GM19372 (cell line): Measurements from ENCODE around the gene EML6.

Experiments
- ATAC-seq: cut with Tn5 transposase; IDR thresholded peaks from one replicate; pipeline ENCODE4 v1.9.1; 2021; ENCODE audit warnings: mild to moderate bottlenecking, low read depth, moderate library complexity; ENCODE audit not compliant: unreplicated experiment

Gene EML6

GRCh38 chr2:54957321-54957999 lies 234.0 kb downstream of the EML6 start:
- ATAC-seq: no peak

DNA sequence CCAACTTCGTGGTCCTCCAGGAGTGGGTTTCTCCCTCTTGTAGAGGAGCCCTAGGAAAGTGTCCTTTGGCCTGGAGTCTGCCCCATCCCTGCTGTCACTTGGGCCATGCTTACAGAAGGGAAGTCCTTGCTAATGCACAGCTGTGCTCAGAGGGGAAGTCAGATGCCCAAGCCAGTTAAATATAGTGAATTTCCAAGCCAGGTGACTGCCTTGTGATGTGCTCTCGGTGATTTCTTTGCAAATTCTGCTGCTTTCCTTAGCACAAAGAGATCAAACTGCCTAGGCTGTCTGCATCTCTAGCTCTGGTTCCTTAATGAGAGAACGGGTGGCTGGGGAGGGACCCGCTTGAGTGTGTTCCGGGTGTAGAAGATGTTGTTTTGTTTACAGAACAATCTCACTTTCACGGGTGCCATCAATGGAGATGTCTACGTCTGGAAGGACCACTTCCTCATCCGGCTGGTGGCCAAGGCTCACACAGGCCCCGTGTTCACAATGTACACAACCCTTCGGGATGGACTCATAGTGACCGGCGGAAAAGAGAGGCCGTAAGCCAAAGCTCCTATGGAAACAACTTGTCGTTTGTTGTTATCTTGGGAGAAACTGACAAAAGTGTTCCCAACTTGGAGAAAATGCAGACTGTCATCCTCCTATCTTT lies 235.4 kb downstream of the EML6 start:
- ATAC-seq: no peak

GRCh38 chr2:54960164-54960563 lies 236.7 kb downstream of the EML6 start:
- no peak for ATAC-seq

- no peak for ATAC-seq
Measured at GRCh38 chr2:54962511-54962910, 239.0 kb downstream of the EML6 start.

DNA sequence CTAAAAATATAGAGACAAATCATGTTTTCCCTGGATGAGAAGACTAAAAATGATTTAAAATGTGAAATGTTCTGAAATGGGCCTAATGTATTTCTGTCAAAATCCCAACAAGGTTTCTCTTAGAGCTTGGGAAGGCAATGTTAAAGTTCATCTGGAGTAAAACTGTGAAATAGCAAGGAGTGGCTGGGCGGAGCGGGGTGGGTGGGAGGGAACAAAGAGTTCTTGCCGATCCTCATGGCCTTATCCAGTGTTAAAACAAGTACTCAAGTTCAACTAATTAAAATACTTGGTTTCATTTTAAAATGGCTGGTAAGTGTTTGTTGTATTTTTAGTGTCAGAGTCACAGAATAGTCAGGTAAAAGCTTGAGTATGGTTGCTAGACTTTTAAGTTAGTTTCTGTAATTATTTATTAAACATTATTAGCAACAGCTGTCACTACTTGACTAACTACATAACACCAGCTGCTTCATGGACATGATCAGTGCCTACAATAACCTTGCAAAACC lies 239.5 kb downstream of the EML6 start:
- ATAC-seq: no peak

- no peak for ATAC-seq
Measured at GRCh38 chr2:54963476-54963875, 240.0 kb downstream of the EML6 start.

GRCh38 chr2:54964271-54964670 lies 240.8 kb downstream of the EML6 start:
- no peak for ATAC-seq

GRCh38 chr2:54964816-54965215 lies 241.4 kb downstream of the EML6 start:
- no peak for ATAC-seq

GRCh38 chr2:54965425-54965824 lies 242.0 kb downstream of the EML6 start:
- no peak for ATAC-seq

- ATAC-seq: no peak
Measured at GRCh38 chr2:54966165-54966832, 242.8 kb downstream of the EML6 start.

GRCh38 chr2:54966837-54967236 lies 243.4 kb downstream of the EML6 start:
- ATAC-seq: no peak

GRCh38 chr2:54967269-54967668 lies 243.8 kb downstream of the EML6 start:
- ATAC-seq: no peak

DNA sequence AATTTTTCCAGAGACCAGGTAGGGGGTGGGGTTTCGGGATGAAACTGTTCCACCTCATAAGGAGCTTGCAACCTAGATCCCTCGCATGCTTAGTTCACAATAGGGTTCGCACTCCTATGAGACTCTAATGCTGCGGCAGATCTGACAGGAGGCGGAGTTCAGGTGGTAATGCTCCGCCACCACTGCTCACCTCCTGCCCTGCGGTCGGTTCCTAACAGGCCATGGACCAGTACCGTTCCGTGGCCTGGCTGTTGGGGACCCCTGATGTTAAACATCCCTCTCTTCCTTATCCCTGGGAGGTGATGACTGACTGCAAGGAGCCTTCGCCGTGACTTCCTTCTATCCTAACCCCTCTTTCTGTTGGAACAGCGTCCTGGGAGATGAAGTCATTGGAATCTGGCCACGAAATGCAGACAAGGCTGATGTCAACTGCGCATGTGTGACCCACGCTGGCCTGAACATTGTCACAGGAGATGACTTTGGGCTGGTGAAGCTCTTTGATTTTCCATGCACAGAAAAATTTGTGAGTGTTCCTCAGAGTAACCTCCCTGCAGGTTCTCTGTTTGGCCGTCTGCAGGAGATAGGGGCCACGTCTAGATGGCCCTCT lies 244.4 kb downstream of the EML6 start:
- ATAC-seq: no peak

GRCh38 chr2:54968561-54969218 lies 245.2 kb downstream of the EML6 start:
- no peak for ATAC-seq

GRCh38 chr2:54969295-54969939 lies 246.0 kb downstream of the EML6 start:
- no peak for ATAC-seq

DNA sequence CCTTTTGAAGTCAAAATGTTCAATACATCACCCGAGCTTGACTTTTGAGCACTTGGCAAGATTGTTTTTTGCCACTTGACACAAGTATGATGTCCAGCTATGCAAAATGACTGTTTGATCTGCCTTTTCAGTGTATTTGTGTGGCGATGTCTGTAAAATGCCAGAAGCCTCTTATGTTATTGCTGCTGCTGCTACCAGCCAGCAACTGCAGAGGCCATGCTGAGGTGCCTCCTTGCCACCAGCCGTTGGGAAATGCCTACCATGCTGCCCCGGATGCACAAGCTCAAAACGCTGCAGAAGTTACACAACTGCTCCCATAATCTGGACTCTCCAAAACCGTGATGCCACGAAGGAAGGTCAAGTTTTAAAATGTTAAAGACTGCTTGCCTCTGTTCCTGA lies 246.5 kb downstream of the EML6 start:
- no peak for ATAC-seq

- ATAC-seq: no peak
Measured at GRCh38 chr2:54975175-54975574, 251.7 kb downstream of the EML6 start.

DNA sequence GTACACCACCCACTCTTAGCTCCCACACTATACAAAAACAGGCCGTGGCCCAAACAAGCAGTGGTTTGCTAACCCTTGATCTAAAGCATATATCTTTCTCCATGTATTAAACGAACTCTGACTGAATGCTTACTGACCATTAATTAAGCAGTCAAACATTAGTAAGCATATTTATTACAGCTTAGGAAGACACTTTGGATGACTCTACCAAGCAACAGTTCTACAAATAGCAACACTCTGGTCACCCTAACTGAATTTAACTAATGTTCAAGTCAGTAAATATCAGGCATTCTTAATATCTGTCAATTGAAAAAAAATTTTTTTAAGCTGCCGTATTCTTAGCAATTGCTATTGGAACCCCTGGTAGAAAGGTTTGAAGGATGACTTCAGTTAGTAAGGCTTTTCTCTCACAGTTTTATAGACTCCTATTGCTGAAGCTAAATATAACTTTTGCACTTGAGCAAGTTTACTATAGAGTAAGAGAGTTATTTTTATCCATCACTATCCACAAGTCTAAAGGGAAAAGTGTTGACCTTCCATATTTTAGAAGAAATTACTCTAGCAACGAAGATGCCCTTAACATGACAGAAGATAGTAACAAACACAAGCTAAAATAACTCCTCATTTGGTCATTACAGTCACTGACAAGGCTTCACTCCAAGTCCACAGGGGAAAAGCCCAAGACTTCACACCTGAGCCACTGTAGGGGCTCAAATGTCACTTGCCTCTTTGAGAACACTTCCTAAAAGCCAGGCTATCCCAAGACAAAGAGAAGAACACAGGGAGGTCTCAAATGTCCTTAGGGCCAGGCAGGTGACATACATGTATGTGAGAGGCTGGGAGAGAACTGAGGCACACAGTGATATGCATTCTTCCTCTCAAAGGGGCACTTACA lies 252.4 kb downstream of the EML6 start:
- ATAC-seq: no peak

GRCh38 chr2:54977149-54977548 lies 253.7 kb downstream of the EML6 start:
- peak; percentile 82 for ATAC-seq
